H9 (cell line): ENCODE measurements around the gene BTN2A1. TPM values are rescaled to one million over a fixed set of nuclear protein-coding genes. Genes with fewer than 3 reads are reported as not detected.

Experiments
- DNase-seq: peaks from one replicate; pipeline ENCODE4 v3.0.0-alpha.2; 2017
- H2AFZ ChIP-seq: one replicate; pipeline ENCODE4 v1.6.1; 2013; ENCODE audit warnings: mild to moderate bottlenecking, low read length, control low read depth, moderate library complexity
- H2AK5ac ChIP-seq: 2 replicates; pipeline ENCODE4 v1.6.1; 2013; ENCODE audit warnings: low read length, control low read depth, mixed read lengths; ENCODE audit not compliant: insufficient read length
- H2BK120ac ChIP-seq: one replicate; pipeline ENCODE4 v1.6.1; 2013; ENCODE audit warnings: low read depth, mild to moderate bottlenecking, low read length, control low read depth, inconsistent platforms; ENCODE audit not compliant: poor library complexity, severe bottlenecking
- H2BK12ac ChIP-seq: 2 replicates; pipeline ENCODE4 v1.6.1; 2013; ENCODE audit warnings: low read length, control low read depth, mixed read lengths, low read depth; ENCODE audit not compliant: insufficient read length
- H2BK15ac ChIP-seq: 2 replicates; pipeline ENCODE4 v1.6.1; 2013; ENCODE audit warnings: low read depth, low read length, control low read depth
- H2BK20ac ChIP-seq: one replicate; pipeline ENCODE4 v1.6.1; 2013; ENCODE audit warnings: low read depth, mild to moderate bottlenecking, low read length, control low read depth, inconsistent platforms; ENCODE audit not compliant: poor library complexity, severe bottlenecking
- H2BK5ac ChIP-seq: 2 replicates; pipeline ENCODE4 v1.6.1; 2013; ENCODE audit warnings: low read length, control low read depth, mixed read lengths; ENCODE audit not compliant: insufficient read length
- H3K14ac ChIP-seq: 2 replicates; pipeline ENCODE4 v1.6.1; 2013; ENCODE audit warnings: low read length, control low read depth; ENCODE audit not compliant: insufficient read depth
- H3K18ac ChIP-seq: 2 replicates; pipeline ENCODE4 v1.6.1; 2013; ENCODE audit warnings: low read depth, mild to moderate bottlenecking, mixed read lengths, low read length, control low read depth; ENCODE audit not compliant: insufficient read length
- H3K23ac ChIP-seq: 2 replicates; pipeline ENCODE4 v1.6.1; 2013; ENCODE audit warnings: low read length, control low read depth, mixed read lengths, low read depth; ENCODE audit not compliant: insufficient read length
- H3K23me2 ChIP-seq: 2 replicates; pipeline ENCODE4 v1.6.1; 2013; ENCODE audit warnings: low read depth, mild to moderate bottlenecking, mixed read lengths, low read length, control low read depth; ENCODE audit not compliant: insufficient read length, poor library complexity, severe bottlenecking
- H3K27ac ChIP-seq: 2 replicates; pipeline ENCODE4 v1.5.1; 2013; ENCODE audit warnings: low read length, control low read depth, mixed read lengths, low read depth; ENCODE audit not compliant: insufficient read length
- H3K27me3 ChIP-seq: 2 replicates; pipeline ENCODE4 v1.6.1; 2013; ENCODE audit warnings: low read length, control low read depth, inconsistent platforms; ENCODE audit not compliant: insufficient read depth
- H3K4ac ChIP-seq: 2 replicates; pipeline ENCODE4 v1.6.1; 2013; ENCODE audit warnings: low read depth, mild to moderate bottlenecking, control low read depth, inconsistent platforms, low read length, moderate library complexity
- H3K4me1 ChIP-seq: 2 replicates; pipeline ENCODE4 v1.6.1; 2013; ENCODE audit warnings: low read length, control low read depth, inconsistent platforms; ENCODE audit not compliant: insufficient read depth
- H3K4me2 ChIP-seq: 2 replicates; pipeline ENCODE4 v1.6.1; 2013; ENCODE audit warnings: low read length, control low read depth, mixed read lengths; ENCODE audit not compliant: insufficient read length, insufficient read depth
- H3K56ac ChIP-seq: 2 replicates; pipeline ENCODE4 v1.6.1; 2013; ENCODE audit warnings: low read depth, mild to moderate bottlenecking, mixed read lengths, low read length, control low read depth; ENCODE audit not compliant: insufficient read length
- H3K79me1 ChIP-seq: 2 replicates; pipeline ENCODE4 v1.6.1; 2013; ENCODE audit warnings: low read depth, mild to moderate bottlenecking, moderate library complexity, low read length, control low read depth, inconsistent platforms; ENCODE audit not compliant: insufficient read depth, poor library complexity, severe bottlenecking
- H3K79me2 ChIP-seq: 2 replicates; pipeline ENCODE4 v1.6.1; 2013; ENCODE audit warnings: low read length, control low read depth, inconsistent platforms; ENCODE audit not compliant: insufficient read depth
- H3K9ac ChIP-seq: 2 replicates; pipeline ENCODE4 v1.6.1; 2013; ENCODE audit warnings: low read length, control low read depth, mixed read lengths; ENCODE audit not compliant: insufficient read length; ENCODE audit errors: extremely low read depth
- H3K9me3 ChIP-seq: one replicate; pipeline ENCODE4 v1.6.1; 2013; ENCODE audit warnings: low read depth, low read length, inconsistent platforms; ENCODE audit not compliant: control insufficient read depth
- H3T11ph ChIP-seq: one replicate; pipeline ENCODE4 v1.6.1; 2013; ENCODE audit warnings: mild to moderate bottlenecking, low read length, control low read depth, inconsistent platforms
- H4K20me1 ChIP-seq: one replicate; pipeline ENCODE4 v1.6.1; 2013; ENCODE audit not compliant: control insufficient read depth, insufficient read length, insufficient read depth
- H4K5ac ChIP-seq: 2 replicates; pipeline ENCODE4 v1.6.1; 2013; ENCODE audit warnings: low read depth, mild to moderate bottlenecking, mixed read lengths, low read length, control low read depth; ENCODE audit not compliant: insufficient read length
- H4K8ac ChIP-seq: replicated peaks from 2 replicates; pipeline ENCODE4 v1.6.1; 2013; ENCODE audit warnings: low read length, control low read depth, mixed read lengths, low read depth; ENCODE audit not compliant: insufficient read length
- H4K91ac ChIP-seq: 2 replicates; pipeline ENCODE4 v1.6.1; 2013; ENCODE audit warnings: low read depth, mild to moderate bottlenecking, moderate library complexity, mixed read lengths, low read length, control low read depth; ENCODE audit not compliant: insufficient read length
- H3K27ac Mint-ChIP-seq, 3 experiments: 2 replicates in 2 of 3; 3 replicates in 1 of 3; pipeline ENCODE4 v1.8.0; 2020 to 2021; ENCODE audit warnings: mixed read lengths in 3 of 3, mild to moderate bottlenecking in 1 of 3, moderate library complexity in 1 of 3
- H3K27me3 Mint-ChIP-seq: 2 replicates; pipeline ENCODE4 v1.8.0; 2021; ENCODE audit warnings: low read depth, mild to moderate bottlenecking, moderate library complexity, mixed read lengths
- H3K36me3 Mint-ChIP-seq, 3 experiments: 2 replicates in 2 of 3; 3 replicates in 1 of 3; pipeline ENCODE4 v1.8.0; 2020 to 2021; ENCODE audit warnings: low read depth in 3 of 3, mixed read lengths in 3 of 3; ENCODE audit not compliant: insufficient read depth in 1 of 3
- H3K4me1 Mint-ChIP-seq, 2 experiments: 2 replicates each; pipeline ENCODE4 v1.8.0; 2020; ENCODE audit warnings: mixed read lengths in 2 of 2
- H3K4me3 Mint-ChIP-seq, 2 experiments: 2 replicates in 1 of 2; 3 replicates in 1 of 2; pipeline ENCODE4 v1.8.0; 2020 to 2021; ENCODE audit warnings: mild to moderate bottlenecking in 2 of 2, mixed read lengths in 2 of 2, moderate library complexity in 1 of 2
- H3K9me3 Mint-ChIP-seq, 2 experiments: 2 replicates in 1 of 2; 3 replicates in 1 of 2; pipeline ENCODE4 v1.8.0; 2020; ENCODE audit warnings: mild to moderate bottlenecking in 2 of 2, mixed read lengths in 2 of 2, moderate library complexity in 1 of 2
- CTCF ChIP-seq: fragments of 200-600 bp; sonication (generic); conservative IDR thresholded peaks from 3 replicates; pipeline ENCODE4 v1.8.0; 2021; ENCODE audit warnings: antibody characterized with exemption, mild to moderate bottlenecking
- WGBS: extraction: QIAGEN DNeasy Blood & Tissue Kit; methylation state at CpG from one replicate; pipeline ENCODE4 v1.1.7; 2013; ENCODE audit warnings: missing lambda C conversion rate, low lambda C conversion rate, mixed read lengths; ENCODE audit not compliant: insufficient read length; ENCODE audit errors: extremely low coverage; 5-methylcytosine and 5-hydroxymethylcytosine counted together
- total RNA-seq: library from RNA; stranded (reverse); gene quantifications from 2 replicates; pipeline ENCODE4 v1.2.1, GENCODE V29; 2021

BTN2A1 gene
- total RNA-seq, 1 experiment from 2014 or later: 18.4 TPM

- H3K4me2 ChIP-seq: no peak overlapping the region
Observed at GRCh38 chr6:26489996-26490964, 32.5 kb downstream of the BTN2A1 start.

More at GRCh38 chr6:26489996-26490964, 32.5 kb downstream of the BTN2A1 start:
- no CpG with 5 or more reads among the region's 8 CpGs for WGBS
- Histone ChIP-seq H3K4me1 (peaks cover 1% of the 10 kb centered on the region; the same call in 1 of the 2 replicates), H2AK5ac (no peak overlapping the region), H3K79me2 (no peaks in the 10 kb centered on the region), H2BK15ac (no peak overlapping the region), H4K8ac (no peak overlapping the region), H3K79me1 (no peaks in the 10 kb centered on the region), H4K5ac (no peak overlapping the region), H3K23me2 (no peaks in the 10 kb centered on the region), H3K23ac (no peak overlapping the region), H4K91ac (no peak overlapping the region), H2BK20ac (no peak overlapping the region), H3K27ac (no peak overlapping the region), H2AFZ (no peak overlapping the region), H3K18ac (no peak overlapping the region), H3K56ac (no peak overlapping the region), H3K27me3 (no peaks in the 10 kb centered on the region), H3K14ac (no peak overlapping the region), H2BK120ac (no peak overlapping the region), H2BK12ac (no peak overlapping the region), H3K9me3 (no peaks in the 10 kb centered on the region), H3K4ac (no peak overlapping the region), H2BK5ac (no peak overlapping the region), H4K20me1 (no peaks in the 10 kb centered on the region), H3K9ac (no peak overlapping the region), H3T11ph (no peak overlapping the region)
- no peak overlapping the region; a peak in 1 of 5 replicates for H3K4me3 Mint-ChIP-seq
- peaks cover 1 to 2% of the 10 kb centered on the region in 2 experiments; a peak in 2 of 4 replicates for H3K4me1 Mint-ChIP-seq
- DNase-seq: no peak
- no peak overlapping the region for H3K27ac Mint-ChIP-seq
- no peaks in the 10 kb centered on the region; a peak in 1 of 5 replicates for H3K9me3 Mint-ChIP-seq
- TF ChIP-seq CTCF: no peak
- no peaks in the 10 kb centered on the region; a peak in 1 of 7 replicates for H3K36me3 Mint-ChIP-seq
- peaks cover 3% of the 10 kb centered on the region for H3K27me3 Mint-ChIP-seq
